Colon (tissue), 2 donors: ENCODE results near the gene ACAD9.
"Not testable (repeated sequence)": the region's sequence is repeated elsewhere in the genome, so short reads cannot be mapped to it uniquely, and the experiment has no call there.

Source experiments
- FAIRE-seq: peaks from 2 replicates; lab custom pipeline; 2012; peaks lifted over from hg19 to GRCh38; lab: Jason Lieb, UNC
- donor health status: control.
- donor health status: control.

ACAD9 gene

GRCh38 chr3:128861491-128861890 is 17.9 kb upstream of the ACAD9 start:
- FAIRE-seq = no peak

DNA sequence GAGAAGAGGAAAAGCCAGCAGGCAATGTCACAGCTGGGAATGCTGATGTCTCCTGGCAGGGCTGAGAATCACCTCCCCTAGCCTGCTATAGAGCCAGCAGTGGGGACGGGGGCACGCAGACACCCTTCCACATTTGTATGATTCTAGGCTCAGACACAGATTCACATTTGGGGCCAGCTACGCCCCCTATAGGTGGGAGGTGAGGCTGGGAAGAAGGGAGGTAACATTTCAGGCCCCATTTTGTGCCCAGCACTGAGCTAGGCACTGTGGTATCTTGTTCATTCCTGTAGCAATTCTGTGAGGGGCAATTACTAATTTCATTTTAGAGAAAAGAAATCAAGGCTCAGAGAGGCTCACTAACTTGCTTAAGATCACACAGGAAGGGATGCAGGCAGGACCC is 15.9 kb upstream of the ACAD9 start:
- no peak for FAIRE-seq

GRCh38 chr3:128864351-128864811 is 15.0 kb upstream of the ACAD9 start:
- FAIRE-seq = no peak

DNA sequence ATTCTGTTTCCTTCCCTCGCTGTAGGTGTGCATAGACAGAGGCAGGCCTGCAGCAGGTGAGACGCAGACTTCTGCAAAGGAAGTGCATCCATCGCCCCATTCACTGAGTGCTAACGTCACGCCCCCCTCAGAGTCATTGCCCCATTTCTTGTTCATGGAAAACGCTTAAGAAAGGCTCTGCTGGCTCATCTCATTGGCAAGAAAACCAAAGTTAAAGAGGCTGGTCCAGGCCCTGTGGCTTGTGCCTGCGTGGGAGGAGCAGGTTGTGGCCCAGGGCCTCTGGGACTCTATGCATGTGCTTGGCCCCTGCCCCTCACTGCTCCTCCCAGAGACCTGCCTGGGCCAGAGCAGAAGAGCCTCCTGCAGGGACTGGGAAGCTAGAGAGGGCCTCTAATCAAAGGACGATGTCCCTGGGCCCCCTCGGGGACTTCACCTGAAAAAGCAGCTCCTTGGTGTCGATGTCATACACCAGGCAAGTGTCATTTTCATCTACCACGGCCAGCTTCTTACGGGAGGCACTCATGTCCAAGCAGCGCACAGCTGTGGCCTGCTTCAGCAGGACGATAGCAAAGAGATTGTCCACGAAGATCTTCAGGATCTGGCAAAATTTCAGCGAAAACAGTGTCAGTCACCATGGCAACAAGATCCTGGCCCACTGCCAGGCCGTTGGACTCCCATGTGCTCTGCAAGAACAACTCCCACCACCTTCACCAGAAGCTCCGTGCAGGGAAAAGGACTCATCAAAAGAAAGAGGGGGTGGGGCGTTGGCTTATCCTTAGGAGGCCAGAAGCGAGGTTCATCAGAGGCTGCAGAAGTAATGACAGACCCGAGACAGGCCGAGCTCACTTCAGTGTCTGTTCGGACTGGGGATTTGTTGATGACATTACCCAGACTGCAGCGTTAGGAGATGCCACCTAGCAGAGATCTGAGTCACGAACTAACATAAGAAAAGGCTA is 14.3 kb upstream of the ACAD9 start:
- not testable (repeated sequence) for FAIRE-seq

GRCh38 chr3:128867200-128868125 is 12.0 kb upstream of the ACAD9 start:
- no peak for FAIRE-seq

GRCh38 chr3:128870347-128870746 is 9.1 kb upstream of the ACAD9 start:
- FAIRE-seq = no peak

GRCh38 chr3:128872282-128872681 is 7.1 kb upstream of the ACAD9 start:
- no peak for FAIRE-seq

DNA sequence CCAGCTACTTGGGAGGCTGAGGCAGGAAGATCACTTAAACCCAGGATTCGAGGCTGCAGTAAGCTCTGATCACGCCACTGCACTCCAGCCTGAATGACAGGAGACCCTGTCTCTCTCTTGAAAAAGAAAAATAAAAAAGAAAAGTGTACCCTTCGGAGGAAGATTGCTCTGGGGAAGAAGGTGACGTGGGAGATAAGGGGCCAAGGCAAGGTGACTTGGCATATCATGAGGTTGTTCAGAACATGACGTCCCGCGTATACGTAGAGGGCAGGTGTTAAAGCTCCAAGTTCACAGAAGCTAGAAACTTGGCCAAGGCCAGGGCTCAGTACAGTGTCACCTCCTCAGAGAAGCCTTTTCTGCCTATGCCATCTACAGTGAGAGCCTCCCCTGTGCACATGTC is 6.7 kb upstream of the ACAD9 start:
- no peak for FAIRE-seq

DNA sequence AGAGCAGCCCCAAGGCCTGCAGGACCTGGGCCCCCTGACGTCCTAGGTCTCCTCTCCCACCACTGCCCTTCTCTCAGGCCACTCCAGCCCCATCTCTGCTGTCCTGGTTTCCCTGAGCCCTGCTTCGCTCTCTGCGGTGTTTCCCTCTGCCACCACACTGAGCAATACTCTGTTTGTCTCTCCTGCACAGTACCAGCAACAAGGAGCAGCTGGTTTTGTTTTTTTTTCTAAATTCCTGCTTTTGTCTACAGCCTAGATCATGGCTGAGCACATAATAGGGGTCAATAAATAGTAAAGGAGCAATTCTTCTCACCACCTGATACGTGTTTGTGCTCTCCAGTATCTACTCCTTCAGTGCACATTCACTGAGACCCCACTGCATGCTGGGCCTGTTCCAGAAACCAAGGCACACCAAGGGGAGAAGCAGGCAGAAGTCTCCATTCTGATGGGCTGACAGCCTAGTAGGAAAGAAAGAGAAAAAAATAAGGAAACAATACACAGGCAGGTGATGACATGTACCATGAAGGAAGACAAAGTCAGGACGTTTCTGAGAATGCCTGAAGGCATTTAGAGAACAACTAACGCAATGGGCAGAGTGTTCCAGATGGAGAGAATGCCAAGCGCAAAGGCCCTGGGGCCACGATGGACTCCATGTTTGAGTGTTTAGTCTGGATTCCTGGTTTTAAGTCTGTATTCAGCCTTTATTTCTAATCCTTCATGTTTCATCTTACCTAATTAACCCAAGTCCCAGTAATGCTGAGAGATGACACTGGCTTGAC is 6.0 kb upstream of the ACAD9 start:
- no peak for FAIRE-seq

DNA sequence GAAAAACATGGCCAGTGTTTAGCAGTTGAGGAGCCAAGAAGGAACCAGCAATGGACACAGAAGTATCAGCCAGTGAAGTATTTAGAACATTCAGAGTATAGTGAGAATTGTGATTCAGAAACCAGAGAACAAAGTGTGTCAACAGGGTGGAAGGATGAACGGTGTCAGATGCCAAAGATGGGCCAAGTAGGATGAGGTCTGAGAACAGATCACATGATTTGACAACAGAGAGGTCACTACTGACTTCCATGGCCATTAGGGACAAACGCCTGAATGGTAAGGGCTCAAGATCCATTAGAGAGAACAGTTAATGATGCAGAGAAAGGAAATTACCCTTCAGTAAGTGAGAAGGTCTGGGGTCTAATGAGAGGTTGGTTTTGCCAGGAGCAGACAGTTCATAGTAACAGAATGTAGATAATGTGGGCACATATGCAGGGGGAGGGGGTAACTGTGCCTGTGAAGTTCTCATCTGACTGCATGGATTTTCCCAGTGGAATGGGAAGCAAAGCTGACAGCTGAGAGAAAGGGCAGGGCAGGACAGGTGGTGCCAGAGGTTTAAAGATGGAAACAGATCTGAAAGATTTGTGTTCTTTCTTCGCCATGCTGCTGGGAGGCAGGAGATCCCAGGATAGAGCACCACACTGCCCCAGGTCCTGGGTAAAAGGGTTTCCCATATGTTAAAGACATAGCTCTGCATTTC is 4.8 kb upstream of the ACAD9 start:
- no peak for FAIRE-seq

DNA sequence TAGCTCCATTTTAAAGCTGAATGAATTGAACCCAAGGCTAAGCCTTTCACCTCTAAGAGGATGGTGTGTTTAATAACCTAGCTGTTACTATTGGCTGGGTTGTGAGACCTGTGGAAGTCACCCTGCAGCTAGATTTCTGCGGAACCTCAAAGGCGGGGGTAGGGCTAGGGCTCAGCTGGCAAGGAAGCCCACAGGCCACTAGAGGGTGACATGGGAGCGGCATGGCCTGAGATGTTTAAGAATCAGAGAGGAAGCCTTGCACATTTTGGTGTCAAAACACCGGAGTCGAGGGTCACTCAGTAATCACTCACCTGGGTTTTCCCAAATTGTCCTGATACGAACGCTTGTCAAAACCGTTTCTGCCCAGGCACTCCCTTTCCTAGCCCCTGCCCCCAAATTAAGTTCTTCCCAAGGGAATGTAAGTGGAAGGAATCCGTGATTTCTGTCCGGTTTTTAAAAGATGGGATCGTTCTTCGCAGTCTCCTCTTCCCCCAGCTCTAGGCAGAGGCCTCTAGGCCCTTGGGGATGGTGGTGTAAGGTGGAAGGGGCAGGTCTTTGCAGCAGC is 3.8 kb upstream of the ACAD9 start:
- no peak for FAIRE-seq

- no peak for FAIRE-seq
These were observed 1.4 kb upstream of the ACAD9 start for GRCh38 chr3:128878011-128878457.

DNA sequence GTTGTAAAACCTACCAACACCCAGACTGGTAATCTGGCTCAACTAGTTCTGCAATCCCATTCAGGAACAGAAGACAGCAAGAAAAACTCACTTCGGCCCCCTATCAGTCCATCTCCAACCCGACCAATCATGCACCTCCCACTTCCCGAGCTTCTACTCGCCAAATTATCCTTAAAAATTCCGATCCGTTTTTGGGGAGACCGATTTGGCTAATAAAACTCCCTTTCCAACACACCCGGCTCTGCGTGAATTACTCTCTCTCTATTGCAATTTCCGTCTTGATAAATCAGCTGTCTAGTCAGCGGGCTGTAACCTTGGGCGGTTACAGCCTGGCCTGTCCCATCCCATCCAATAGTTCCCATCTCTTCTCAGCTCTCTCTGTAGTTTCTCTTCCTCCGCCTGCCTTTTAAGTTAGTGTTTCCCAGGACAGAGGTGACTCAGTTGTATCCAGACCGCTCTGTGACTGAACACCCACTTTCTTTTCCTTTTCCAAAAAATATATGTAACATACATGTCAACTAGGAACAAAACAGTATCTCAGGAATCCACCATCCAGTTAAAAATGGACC is 780 bp upstream of the ACAD9 start:
- no peak for FAIRE-seq

- no peak for FAIRE-seq
These were observed 571 bp downstream of the ACAD9 start for GRCh38 chr3:128879991-128880390.

DNA sequence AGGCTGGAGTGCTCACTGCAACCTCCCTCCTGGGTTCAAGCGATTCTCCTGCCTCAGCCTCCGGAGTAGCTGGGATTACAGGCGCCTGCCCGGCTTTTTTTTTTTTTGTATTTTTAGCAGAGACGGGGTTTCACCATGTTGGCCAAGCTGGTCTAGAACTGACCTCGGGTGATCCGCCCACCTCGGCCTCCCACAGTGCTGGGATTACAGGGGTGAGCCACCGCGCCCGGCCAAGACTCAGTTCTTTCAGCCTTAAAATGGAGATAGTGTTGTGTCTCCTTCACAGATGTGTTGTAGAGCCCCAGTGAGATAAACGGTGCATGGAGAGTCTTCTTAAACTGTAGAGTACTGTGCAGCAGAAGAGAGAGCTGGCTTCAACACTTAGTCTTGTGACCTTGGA is 1.0 kb downstream of the ACAD9 start:
- FAIRE-seq = not testable (repeated sequence)

DNA sequence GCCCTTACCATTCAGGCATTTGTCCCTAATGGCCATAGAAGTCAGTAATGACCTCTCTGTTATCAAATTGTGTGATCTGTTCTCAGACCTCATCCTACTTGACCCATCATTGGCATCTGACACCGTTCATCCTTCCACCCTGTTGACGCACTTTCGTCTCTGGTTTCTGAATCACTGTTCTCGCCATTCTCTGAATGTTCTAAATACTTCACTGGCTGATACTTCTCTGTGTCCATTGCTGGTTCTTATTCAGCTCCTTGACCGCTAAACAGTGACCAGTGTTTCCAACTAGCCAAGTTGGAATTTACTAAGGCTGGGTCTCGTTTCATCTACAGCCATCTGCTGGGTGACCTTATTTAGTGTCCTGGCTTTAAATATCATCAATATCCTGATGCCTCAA is 2.2 kb downstream of the ACAD9 start:
- FAIRE-seq = no peak

DNA sequence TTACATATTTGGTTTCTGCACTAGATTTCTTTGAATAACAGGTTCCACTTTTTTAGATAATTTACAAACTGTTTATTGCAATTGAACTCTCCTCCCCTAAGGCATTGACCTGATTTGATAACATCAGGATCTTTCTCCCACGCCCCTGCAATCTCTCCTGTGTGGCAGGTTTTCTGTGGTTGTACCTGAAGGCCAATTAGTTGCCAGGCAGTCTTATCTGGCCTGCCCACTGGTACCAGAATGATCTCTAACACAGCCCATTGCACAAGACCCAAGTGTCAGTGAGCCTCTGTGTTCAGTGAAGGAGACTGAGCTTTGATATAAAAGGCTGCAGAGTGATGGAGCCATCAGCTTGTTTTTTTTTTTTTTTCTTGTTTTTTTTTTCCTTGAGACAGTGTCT is 3.3 kb downstream of the ACAD9 start:
- FAIRE-seq = no peak

DNA sequence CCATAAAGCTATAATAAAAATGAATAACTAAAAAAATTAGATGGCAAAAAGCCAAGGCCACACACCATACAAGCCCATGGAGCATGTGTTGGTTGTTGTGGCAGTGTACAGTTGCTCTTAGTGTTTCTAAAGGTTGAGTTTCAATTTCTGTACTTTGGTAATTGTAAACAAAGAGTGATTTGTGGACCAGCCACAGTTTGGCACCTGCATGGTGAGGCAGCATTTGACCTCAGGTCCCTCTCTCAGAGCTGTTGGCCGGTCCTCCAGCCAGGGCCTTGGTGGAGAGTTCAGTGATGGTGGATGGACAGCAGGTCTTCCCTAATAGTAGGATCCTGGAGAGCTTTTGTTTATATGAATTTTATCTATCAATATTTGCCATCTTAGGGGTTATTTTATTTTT is 5.6 kb downstream of the ACAD9 start:
- no peak for FAIRE-seq

DNA sequence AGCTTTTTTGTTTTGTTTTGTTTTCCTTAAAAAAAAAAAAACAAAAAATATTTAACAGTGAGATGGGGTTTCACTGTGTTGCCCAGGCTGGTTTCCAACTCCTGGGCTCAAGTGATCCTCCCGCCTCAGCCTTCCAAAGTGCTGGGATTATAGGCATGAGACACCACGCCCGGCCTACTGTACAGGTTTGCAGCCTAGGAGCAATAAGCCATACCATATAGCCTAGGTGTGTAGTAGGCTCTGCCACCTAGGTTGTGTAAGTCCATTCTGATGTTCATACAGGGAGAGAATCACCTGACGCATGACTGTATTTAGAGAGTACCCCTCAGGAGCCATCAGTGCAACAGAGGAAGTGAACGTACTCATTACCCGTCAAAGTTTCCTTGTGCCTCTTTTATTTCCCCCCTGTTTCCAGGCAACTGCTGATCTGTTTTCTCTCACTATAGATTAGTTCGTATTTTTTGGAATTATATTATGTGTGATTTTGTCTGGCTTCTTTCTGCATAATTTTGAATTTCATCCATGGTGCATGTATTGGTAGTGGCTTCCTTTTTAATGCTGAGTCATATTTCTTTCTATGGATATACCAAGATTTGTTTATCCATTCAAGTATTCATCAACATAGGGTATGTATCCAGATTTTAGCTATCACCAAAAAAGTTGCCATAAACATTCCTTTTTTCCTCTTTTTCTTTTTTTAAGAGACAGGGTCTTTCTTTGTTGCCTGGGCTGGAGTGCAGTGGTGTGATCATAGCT is 9.9 kb downstream of the ACAD9 start:
- no peak for FAIRE-seq
